GM18505 (cell line): ENCODE results near the gene SLC66A2.
"Not testable (repeated sequence)": the region's sequence is repeated elsewhere in the genome, so short reads cannot be mapped to it uniquely, and the experiment has no call there.

Source experiments
- ATAC-seq: cut with Tn5 transposase; IDR thresholded peaks from one replicate; pipeline ENCODE4 v1.9.1; 2021; ENCODE audit not compliant: unreplicated experiment
- POLR2A ChIP-seq: IDR thresholded peaks from 4 replicates; pipeline ENCODE4 v1.6.1; 2011; ENCODE audit warnings: borderline replicate concordance; ENCODE audit not compliant: insufficient read depth, insufficient read length; ENCODE audit errors: extremely low read depth

The SLC66A2 gene

DNA sequence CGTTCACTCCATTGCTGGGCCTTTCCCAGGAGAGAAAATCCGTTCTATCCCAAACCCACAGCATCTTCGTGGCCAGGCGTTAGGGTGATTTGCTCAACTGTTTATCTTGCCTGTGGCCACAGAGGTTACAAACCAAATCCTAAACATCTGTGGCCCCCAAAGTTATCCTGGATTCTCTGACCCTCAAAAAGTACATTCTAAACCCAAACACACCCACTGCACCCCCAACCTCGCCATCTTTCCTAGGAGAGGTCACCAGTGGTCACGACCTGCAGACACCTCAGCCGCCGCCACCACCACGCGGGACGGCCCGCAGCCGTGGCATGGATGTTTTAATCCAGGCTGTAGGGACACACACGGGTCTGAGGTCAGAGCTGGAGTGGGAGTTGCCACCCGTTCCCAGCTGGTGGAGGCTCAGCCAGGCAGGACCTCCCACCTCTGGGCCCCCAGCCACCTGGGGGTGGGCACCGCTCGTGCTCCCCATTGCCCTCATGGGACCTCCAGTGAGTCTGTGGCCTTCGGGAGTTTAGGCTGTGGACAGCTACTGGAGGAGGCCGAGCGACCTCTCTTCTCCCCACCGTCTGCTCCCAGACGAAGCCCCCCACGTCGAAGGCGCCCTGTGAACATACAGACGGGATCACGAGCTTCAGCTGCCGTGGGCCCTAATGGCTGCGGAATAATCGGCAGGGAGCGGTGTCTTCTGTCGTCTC, 81.7 kb downstream of the SLC66A2 start:
- no peak for TF ChIP-seq POLR2A
- ATAC-seq: no peak

DNA sequence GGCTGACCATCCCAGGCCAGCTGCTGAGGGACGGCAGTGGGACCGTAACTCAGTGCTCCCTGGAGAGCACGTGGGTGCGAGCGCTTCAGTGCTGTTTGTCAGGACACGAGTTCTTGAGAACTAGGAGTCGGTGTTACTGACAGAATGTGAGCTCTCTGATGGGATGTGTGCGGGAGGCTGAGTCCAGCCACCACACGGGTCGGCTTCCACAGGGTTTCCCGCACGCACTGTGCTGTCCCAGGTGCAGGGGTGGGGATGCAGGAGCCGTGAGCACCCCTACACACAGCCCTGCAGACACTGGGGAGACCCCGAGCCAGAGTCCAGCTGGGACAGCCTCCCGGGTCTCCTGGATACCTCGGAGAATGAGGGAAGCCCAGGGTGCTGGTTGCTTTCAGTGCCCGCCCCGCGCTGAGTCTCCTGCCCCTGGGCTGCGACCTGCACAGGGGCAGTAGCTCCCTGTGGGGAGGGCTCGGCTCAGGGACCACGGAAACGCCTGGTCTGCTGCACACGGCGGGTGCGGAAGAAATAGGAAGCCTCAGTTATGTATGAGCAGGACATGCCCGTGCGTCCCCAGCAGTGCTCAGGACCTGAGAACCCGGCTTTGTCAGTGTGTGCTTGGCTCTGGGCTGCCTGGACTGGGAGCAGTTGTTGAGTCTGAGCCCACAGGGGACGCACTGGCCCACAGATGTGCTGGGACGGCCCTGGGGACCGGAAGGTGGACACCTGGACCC, 82.5 kb downstream of the SLC66A2 start:
- no peak for TF ChIP-seq POLR2A
- no peak for ATAC-seq

DNA sequence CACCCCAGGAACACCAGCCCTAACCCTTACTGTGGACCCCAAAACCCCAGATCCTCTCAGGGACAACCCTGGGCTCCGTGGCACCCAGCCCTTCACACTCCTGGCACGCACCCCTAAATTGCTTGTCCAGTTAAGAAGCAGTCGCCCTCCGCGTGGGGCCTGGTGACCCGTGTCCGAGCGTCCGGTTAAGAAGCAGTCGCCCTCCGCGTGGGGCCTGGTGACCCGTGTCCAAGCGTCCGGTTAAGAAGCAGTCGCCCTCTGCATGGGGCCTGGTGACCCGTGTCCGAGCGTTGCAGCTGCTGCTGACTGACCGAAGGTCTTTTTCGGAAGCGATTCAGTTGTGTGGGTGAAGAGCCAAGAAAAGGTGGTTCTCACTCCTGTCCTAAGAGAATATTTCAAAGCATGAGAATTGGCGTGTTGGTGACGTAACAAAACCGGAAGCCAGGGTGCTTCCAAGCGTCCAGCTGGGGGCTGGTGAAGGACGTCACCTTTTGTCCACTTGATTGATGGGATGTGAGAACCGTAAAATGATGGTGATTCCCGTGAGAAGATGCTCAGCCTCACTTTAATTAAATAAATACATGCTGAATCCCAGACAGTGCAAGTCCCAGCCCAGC, 83.2 kb downstream of the SLC66A2 start:
- no peak for TF ChIP-seq POLR2A
- ATAC-seq: no peak

DNA sequence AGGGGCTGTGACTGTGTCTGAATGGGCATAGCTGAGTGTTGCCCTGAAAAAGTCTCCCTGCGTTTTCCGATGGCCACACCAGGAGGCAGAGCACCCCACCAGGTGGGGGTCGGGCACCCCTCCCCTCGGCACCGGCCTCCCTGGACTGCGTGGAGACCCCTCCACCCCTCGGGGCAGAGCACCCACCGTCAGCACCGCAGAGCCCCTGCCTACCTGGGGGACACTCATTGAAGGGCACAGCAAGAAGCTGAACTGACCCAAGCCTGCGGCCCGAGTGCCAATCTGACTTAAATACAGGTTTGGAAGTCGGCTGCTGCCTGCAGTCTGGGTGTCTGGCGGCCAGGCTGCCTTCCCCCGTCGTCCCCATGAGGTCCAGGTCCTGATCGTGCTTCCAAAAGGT, 83.8 kb downstream of the SLC66A2 start:
- TF ChIP-seq POLR2A: no peak
- no peak for ATAC-seq

DNA sequence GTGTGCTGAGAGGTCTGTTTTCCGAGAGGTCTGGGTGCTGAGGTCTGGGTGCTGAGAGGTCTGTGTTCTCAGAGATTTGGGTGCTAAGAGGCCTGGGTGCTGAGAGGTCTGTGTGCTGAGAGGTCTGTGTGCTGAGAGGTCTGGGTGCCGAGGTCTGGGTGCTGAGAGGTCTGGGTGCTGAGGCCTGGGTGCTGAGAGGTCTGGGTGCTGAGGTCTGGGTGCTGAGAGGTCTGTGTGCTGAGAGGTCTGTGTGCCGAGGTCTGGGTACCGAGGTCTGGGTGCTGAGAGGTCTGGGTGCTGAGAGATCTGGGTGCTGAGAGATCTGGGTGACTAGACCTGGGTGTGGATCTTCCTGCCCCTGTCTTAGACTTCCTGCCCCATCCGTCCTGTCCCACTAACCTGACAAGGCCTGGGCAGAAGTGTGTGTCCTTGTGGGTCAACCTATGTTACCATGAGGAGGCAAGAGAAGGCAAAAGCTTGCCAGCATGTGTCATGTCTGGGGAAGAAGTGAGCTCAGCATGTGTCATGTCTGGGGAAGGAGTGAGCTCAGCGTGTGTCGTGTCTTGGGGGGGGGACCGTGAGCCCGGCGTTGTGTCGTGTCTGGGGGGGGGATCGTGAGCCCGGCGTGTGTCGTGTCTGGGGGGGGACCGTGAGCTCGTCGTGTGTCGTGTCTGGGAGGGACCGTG, 84.4 kb downstream of the SLC66A2 start:
- TF ChIP-seq POLR2A: no peak

DNA sequence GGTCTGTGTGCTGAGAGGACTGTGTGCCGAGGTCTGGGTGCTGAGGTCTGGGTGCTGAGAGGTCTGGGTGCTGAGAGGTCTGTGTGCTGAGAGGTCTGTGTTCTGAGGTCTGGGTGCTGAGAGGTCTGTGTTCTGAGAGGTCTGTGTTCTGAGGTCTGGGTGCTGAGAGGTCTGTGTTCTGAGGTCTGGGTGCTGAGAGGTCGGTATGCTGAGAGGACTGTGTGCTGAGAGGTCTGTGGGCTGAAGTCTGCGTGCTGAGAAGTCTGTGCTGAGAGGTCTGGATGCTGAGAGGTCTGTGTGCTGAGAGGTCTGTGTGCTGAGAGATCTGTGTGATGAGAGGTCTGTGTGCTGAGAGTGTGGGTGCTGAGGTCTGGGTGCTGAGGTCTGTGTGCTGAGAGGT, 85.5 kb downstream of the SLC66A2 start:
- not testable (repeated sequence) for ATAC-seq

More for the DNA sequence above, 84.4 kb downstream of the SLC66A2 start:
- no peak for ATAC-seq

DNA sequence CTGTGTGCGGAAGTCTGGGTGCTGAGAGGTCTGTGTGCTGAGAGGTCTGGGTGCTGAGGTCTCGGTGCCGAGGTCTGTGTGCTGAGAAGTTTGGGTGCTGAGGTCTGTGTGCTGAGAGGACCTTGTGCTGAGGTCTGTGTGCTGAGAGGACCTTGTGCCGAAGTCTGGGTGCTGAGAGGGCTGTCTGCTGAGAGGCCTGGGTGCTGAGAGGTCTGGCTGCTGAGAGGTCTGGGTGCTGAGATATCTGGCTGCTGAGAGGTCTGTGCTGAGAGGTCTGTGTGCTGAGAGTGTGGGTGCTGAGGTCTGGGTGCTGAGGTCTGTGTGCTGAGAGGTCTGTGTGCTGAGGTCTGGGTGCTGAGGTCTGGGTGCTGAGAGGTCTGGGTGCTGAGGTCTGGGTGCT, 86.5 kb downstream of the SLC66A2 start:
- ATAC-seq: not testable (repeated sequence)

DNA sequence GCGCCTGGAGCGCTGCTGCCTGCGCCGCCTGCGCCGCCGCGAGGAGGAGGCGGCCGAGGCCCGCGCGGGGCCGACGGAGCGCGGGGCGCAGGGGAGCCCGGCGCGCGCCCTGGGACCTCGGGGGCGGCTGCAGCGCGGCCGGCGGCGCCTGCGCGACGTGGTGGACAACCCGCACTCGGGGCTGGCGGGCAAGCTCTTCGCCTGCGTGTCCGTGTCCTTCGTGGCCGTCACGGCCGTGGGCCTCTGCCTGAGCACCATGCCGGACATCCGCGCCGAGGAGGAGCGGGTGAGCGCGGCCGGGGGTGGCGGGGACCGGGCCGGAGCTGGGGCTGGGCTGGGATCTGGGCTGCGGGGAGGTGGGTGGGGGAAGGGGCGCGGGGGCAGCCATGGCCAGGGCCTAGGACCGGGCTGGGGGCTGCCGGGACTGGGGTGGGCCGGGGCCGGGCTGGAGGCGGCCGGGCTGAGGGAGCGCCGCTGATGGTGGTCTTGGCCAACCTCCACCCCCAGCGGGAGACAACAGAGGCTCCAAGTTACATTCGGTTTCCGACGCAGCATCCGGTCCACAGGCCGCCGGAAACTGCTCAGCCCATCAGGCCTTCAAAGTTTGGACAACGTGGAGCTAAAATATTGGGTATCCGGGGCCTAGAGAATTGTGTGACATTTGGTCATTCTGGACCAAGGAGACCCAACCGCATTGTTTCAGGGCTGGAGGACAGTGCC, 87.3 kb downstream of the SLC66A2 start:
- no peak for ATAC-seq
- TF ChIP-seq POLR2A: no peak

DNA sequence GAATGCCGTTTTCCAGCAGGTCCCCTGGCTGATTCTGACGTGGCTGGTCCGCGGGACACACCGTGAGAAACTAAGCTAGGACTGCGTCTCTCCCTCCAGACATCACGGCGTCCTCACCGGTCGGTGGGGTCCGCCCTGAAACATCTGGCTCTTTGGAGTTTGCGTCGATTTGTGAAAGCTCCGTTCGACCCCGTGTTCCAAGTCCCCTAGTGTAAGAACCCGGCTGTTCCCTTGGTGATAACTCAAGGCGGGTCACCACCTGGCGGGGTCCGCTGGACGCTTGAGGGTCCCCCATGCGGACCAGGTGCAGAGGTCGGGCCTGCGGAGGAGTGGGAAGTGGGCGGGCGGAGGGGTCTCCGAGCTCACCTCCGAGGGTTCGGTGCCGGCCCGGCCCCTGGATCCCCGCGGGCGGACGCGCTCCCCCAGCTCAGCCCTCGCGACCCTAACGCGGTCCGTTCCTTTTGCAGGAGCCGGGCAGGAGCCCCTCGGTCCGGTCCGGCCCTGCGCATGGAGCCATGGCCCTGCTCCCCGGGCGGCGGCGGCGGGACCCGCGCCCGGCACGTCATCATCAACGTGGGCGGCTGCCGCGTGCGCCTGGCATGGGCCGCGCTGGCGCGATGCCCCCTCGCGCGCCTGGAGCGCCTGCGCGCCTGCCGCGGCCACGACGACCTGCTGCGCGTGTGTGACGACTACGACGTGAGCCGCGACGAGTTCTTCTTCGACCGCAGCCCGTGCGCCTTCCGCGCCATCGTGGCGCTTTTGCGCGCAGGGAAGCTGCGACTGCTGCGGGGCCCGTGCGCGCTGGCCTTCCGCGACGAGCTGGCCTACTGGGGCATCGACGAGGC, 88.1 kb downstream of the SLC66A2 start:
- TF ChIP-seq POLR2A: no peak
- ATAC-seq: no peak

DNA sequence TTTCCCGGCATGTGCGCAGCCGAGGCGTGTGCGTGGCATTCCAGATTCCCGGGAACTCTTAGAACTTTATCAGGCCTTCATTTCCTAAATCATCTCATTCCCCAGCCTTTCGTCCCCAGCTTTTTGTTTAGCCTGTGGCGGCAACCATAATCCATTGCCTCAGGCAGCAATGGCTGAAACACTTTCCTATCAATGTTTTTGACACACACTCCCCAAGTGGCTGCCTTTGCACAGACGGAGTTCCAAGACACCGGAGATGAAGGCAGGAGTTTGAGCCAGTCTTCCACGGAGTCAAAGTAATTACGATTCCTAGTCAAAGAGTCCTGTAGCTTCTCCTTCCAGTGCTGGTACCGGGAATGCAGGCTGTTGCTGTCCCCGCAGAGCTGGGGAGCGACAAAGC, 88.9 kb downstream of the SLC66A2 start:
- TF ChIP-seq POLR2A: no peak
- ATAC-seq: no peak

DNA sequence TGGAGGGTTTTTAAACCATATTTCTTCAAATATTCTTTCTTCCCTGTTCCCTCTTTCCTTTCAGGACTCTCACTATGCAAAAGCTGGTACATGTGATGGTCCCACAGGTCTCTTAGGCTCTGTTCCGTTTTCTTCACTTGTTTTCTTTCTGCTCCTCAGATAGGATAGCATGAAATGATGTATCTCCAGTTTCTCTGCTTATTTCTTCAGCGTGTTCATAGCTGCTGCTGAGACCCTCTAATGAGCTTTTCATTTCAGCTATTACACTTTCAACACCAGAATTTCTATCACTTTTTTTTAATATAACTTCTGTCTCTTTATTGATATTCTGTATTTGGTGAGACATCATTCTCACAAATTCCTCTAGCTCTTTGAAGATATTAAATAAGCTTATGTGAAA, 89.8 kb downstream of the SLC66A2 start:
- TF ChIP-seq POLR2A: no peak
- no peak for ATAC-seq

DNA sequence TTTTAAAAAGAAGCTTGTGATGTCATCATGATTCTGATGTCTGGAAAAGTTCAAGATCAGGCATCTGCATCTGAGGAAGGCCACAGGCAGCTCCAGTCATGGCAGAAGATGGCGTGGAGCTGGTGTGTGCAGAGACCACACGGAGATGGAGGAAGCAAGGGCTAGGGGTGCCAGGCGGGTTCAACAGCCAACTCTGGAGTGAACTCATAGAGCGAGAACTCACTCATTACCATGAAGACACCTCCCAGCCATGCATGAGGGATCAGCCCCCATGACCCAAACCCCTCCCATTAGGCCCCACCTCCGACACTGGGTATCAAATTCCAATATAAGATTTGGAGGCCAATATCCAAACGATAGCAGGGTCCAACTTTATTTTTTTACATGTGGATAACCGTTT, 92.1 kb downstream of the SLC66A2 start:
- TF ChIP-seq POLR2A: no peak
- no peak for ATAC-seq
